GM21526 (cell line): ENCODE measurements around the gene SERF2.
A peak's percentile ranks its signal among the peaks of the same experiment; 100 is the strongest.
"Not testable (repeated sequence)": the region's sequence is repeated elsewhere in the genome, so short reads cannot be mapped to it uniquely, and the experiment has no call there.

ENCODE experiments used
- ATAC-seq: cut with Tn5 transposase; IDR thresholded peaks from one replicate; pipeline ENCODE4 v1.9.1; 2021; ENCODE audit warnings: moderate library complexity; ENCODE audit not compliant: unreplicated experiment, low FRiP score

SERF2 gene

GRCh38 chr15:43826508-43827341 lies 34.6 kb downstream of the SERF2 start, which contains the start of gene WDR76:
Gene WDR76 (plus strand): TSS chr15:43827002. CDS start chr15:43827033, 31 bp downstream.
- ATAC-seq, result peak; percentile 60

GRCh38 chr15:43828061-43828657 lies 36.0 kb downstream of the SERF2 start:
- ATAC-seq, result no peak

- not testable (repeated sequence) for ATAC-seq
Measured at GRCh38 chr15:43829951-43830540, 37.9 kb downstream of the SERF2 start.

- ATAC-seq, result not testable (repeated sequence)
Measured at GRCh38 chr15:43830691-43831275, 38.7 kb downstream of the SERF2 start.

- ATAC-seq, result not testable (repeated sequence)
Measured at GRCh38 chr15:43831519-43832052, 39.5 kb downstream of the SERF2 start.

- not testable (repeated sequence) for ATAC-seq
Measured at GRCh38 chr15:43832485-43832884, 40.4 kb downstream of the SERF2 start.

GRCh38 chr15:43845421-43845820 lies 53.3 kb downstream of the SERF2 start:
- no peak for ATAC-seq
